GM04504 (cell line): ENCODE results near the gene LMNTD1.
"Not testable (repeated sequence)": the region's sequence is repeated elsewhere in the genome, so short reads cannot be mapped to it uniquely, and the experiment has no call there.

Experiments
- DNase-seq: peaks from one replicate; pipeline ENCODE4 v3.0.0-alpha.2; 2012; ENCODE audit warnings: low read depth

The LMNTD1 gene, protein sequence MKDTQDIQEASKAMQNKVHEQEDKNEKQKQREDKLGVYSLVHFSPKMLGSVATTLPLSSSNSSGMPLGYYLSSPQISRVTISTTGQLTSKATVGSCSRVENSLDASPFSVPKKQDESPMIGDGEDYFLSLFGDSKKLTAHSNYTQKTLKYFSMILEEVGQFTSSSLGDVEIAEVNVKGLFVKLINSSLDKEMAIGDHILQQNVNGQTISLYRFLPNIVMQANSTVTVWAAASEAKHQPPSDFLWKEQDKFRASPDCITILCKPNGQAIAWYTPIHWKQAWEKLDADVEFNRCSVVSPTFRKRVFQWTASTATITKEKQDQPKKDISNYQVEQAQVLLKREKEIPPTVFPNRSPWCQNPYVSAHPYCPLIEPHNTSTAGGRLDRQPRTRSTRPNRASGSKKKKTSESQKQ

DNA sequence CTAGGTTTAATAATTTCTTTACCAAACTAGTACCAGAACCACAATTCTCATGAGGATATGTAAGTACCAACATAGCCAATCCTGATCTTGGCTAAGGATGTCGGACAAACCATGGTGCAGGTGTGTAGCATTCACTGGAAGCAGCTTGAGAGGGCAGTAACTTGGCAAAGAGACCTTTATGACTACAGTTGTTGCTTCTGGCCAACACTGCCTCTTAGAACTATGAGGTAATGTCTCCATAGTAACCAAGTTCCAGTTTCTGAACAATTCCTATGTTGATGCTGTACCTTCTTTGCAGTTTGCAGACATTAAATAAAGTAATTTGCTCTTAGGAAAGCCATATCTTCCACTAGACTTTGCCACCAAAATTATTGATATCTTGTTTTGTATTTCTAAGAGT, at the start of gene LMNTD1:
Gene LMNTD1 (minus strand): TSS at position 186 of the 400 bp plus-strand sequence. CDS start 324 bp downstream, outside the sequence.
- no peak for DNase-seq

DNA sequence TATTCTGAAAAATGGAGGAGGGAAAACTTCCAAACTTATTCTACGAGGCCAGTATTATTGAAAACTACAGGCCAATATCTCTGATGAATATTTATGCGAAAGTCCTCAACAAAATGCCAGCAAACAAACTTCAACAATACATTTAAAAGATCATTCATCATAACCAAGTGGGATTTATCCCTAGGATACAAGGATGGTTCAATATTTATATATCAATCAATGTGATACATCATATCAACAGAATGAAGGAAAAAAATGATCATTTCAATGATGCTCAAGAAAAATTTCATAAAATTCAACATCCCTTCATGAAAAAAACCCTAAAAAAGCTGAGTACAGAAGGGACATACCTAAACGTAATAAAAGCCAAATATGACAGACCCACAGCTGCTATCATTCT, 45.9 kb upstream of the LMNTD1 start:
- DNase-seq, result no peak

DNA sequence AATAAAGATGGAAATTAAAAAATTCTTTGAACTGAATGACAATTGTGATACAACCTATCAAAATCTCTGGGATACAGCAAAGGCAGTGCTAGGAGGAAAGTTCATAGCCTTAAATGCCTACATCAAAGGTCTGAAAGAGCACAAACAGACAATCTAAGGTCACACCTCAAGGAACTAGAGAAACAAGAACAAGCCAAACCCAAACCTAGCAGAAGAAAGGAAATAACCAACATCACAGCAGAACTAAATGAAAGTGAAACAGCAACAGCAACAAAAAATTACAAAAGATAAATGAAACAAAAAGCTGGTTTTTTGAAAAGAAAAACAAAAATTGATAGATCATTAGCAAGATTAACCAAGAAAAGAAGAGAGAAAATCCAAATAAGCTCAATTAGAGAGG, 42.4 kb upstream of the LMNTD1 start:
- not testable (repeated sequence) for DNase-seq

DNA sequence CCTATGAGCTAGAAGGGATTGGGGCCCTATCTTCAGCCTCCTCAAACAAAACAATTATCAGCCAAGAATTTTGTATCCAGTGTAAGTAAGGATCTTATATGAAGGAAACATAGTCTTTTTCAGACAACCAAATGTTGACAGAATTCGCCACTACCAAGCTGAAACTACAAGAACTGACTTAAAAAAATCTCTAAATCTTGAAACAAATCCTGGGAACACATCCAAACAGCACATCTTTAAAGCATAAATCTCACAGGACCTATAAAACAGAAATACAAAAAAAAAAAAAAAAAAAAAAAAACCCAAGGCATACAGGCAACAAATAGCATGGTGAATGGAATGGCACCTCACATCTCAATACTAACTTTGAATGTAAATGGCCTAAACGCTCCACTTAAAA, 41.3 kb upstream of the LMNTD1 start:
- DNase-seq, result peak; percentile 24

DNA sequence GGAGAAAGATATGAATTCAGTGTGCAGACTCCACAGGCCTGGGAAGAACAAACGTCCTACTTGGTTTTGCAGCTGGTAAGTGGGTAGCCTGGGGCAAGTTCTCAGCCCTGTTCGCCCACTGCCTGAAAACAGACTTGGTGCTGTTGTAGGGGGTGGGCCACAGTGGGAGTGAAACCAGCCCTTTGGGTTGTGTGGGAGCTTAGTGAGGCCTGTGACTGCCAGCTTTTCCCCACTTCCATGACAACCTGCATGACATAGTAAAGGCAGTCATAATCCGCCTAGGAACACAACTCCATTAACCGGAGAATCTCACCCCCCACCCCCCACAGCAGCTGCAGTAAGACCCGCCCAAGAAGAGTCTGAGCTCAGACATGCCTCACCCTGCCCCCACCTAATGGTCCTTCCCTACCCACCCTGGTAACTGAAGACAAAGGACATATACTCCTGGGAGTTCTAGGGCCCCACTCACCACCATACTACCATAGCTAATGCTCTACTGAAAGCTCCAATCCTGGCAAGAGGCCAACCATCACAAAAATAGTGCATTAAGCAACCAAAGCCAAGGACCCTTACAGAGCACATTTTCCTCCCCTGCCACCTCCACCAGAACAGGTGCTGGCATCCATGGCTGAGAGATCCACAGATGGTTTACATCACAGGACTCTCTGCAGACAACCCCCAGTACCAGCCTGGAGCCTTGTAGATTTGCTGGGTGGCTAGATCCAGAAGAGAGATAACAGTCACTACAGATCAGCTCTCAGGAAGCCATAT, 39.8 kb upstream of the LMNTD1 start:
- no peak for DNase-seq

DNA sequence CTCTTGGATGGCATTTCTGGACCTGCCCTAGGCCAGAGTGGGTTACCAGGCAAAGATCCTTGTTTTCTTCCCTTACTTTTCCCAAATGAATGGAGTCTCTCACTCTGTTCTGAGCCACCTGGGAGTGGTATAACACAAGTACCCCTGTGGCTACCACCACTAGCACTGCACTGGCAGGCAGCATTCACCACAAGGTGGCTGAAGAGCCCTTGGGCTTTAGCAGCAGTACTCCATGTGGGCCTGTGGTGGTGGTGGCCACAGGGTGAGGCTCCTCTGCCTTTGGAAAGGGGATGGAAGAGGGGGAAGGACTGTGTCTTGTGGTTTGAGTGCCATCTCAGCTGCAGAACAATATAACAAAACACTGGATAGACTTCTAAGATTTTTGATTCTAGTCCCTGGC, 38.1 kb upstream of the LMNTD1 start:
- DNase-seq, result no peak

DNA sequence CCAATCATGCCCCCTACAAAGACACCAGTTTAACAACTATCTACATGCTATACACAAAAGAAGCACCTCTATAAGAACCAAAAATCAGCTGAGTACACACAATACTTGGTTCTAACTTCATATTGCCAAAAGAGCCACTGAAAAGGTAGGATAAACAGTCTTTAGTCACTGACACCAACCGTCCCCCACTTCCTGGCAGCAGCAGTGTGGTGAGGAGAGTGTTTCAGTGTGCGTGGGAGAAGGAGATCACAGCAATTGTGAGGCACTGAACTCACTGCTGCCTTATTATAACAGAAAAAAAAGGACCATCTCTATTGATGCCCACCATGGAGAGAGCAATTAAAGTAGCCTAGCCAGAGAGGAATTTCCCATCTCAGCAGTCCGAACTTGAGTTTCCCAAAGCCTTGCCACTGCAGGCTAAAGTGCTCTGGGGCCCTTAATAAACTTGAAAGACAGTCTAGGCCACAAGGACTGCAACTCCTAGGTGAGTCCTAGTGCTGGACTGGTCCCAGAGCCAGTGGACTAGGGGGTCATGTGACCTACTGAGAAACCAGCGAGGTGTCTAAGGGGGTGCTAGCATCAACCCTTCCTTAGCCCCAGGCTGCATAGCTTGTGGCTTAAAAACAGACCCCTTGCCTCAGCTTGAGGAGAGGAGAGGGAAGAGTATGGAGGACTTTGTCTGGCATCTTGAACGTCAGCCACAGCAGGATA, 37.1 kb upstream of the LMNTD1 start:
- no peak for DNase-seq

DNA sequence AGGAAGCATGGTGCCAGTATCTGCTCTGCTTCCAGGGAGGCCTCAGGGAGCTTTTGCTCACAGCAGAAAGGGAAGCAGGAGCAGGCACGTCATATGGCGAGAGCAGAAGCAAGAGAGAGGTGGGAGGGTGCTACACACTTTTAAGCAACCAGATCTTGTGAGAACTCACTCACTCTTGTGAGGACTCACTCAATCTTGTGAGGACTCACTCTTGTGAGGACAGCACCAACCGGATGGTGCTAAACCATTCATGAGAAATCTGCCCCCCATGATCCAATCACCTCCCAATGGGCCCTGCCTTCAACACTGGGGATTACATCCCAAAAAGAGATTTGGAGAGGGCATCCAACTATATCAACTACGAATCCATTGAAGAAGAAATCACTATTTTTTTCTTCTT, 34.3 kb upstream of the LMNTD1 start:
- no peak for DNase-seq

DNA sequence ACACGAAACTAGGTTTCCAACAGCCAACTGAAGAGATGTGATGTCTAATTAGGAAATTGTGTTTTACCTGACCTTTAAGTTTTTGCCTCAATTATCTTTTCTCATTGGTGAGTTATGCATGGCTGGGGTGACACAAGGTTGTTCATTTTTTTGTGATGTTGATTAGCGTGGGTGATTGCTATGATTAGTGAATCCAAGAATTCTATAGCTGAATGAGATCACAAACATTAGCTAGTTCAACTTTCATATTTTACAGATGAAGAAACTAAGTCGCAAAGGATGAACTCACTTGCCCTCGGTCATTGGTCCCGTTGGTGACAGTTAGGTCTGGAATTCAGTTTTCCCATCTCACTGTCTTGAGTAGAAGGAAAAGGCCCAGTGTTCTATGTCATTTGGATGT, 32.6 kb upstream of the LMNTD1 start:
- DNase-seq, result no peak

DNA sequence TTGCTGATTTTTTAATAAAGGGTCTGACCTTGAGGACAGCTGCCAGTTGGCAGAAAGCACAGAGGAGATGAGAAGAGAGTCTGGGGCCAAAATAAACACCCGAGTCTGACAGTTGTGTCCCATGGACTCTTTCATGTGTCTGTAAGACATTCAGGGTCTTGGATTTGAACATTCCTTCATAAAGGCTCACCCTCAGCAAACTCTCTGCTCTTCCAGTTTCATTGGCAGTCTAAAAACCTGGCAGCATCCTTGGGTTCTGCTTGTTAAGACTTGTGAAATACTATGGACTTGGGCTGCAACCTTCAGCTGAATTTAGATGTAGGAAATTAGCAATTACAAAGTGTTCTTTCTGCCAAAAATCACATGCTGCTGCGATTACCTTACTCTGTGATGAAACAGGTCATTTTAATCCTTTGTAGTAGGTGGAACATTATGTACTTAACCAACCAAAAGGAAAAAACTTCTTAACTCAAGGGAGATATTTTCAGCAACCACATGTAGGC, 32.0 kb upstream of the LMNTD1 start:
- peak; percentile 13 for DNase-seq

DNA sequence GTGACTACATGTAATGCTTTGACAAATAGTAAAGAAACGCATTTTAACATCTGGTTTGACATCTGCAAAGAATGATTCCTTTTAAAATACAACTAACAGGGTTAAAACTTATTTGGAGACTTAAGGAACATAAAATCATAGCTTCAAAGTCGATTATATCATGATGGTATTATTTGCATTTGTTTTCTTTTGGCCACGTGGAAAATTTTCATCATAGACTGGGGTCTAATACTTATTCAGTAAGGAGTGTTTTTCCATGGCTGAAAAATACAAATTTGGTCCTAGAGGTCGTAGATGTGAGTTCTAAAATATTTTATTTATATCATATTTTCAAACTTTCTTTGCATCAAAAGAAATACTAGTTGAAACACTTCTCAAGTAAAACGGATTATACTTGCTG, 31.5 kb upstream of the LMNTD1 start:
- DNase-seq, result no peak

DNA sequence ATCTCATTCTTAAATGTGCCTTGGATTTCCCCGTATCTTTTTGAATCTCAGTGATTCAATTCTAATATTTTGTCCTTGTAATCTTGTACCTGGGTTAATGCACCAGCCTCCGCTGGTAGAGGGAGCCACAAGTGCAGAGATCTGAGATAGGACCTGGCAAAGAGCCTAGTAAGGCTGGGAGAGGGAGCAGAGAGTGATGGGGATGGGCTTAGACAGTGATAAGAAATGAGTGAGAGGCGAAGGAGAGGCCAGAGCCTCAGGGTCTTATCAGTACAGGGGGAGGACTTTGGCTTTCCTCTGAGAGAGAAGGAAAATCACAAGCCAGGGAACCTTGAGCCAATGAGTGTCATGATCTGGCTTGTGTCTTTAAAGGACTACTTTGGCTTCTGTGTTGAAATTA, 30.5 kb upstream of the LMNTD1 start:
- DNase-seq, result no peak

DNA sequence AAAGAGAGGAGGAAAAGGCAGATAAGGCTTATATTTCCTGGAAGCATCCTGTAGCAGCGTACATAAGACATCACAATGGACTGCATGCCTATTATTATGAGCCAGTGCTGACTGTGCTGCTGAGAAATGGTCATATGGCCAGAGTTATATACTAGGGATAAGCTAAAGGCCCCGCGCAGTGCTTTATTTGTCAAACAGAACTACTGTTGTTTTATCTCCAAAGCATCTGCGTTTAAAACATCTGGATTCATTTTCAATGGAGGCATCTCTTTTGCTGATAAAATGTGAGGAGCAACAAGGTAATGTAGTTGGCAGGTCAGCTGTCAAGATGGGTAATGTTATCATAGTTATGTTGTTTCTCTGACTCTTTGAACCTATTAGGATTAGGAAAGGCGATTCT, 28.0 kb upstream of the LMNTD1 start:
- no peak for DNase-seq

DNA sequence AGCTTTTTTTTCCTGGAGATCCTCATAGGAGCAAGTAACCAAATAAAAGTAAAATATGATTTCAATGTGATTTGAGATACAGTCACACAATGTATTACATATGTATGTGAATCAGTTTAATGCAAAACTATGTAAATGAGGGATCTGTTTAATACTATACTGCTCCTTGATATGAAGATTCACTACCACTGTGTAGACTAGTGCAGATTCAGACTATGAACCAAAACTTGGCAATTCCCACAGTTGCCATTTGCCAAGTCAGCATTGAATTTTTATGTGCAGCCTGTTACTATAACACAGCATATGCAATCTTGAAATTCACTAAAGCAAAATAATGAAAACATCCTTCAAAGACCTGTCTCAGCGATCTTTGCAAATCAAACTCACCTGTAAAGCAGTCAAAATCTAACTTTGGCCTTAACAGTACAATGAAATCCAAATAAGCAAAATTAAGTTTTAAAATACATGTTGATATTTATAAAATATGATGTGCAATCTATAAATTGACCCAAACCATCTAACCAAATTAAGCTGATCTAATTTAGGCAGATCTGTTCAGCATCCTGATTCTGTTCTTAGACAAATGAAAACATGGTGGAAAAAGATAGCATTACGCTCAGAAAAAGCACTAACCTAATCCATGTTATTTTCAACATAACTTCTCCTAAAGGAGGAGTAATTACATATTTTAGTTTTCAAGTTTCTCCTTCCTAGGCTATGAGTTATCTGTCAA, 25.5 kb upstream of the LMNTD1 start:
- DNase-seq, result no peak

DNA sequence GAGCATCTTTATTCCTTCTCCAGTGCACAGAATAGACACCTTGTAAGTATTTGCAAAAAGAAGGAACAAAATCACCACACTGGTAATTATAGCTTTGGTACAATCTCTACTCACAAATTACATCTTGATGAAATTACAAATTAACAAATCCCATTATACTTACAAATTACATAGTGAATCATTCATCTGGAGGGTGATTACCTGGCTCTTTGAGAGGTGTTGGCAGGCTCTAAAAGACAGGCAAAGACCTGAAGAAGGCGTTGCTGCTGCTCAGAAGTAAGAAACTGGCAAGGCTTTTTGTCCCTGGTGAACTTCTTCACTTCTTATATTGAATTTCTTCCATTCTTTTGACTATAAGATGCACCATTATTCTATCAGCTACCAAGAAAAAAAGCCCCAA, 21.7 kb upstream of the LMNTD1 start:
- no peak for DNase-seq

DNA sequence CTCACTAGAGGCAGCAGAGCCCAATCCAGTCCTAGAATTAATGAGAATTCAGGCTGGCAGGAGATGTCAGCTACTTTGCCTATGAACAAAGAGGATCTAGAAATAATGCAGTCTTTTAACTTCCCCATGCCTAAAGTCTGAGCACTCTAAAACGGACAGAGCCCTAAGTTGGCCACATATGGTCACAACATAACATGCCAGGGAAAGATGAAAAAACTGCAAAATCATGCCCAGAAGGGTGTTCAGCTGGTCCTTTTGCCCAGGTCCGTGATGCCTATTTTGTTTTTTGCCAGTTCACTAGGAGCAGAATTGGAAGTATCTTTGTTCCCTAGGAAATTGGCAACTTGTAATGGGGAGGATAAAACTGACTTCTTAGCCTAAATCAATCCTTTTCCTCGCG, 20.3 kb upstream of the LMNTD1 start:
- DNase-seq, result no peak

DNA sequence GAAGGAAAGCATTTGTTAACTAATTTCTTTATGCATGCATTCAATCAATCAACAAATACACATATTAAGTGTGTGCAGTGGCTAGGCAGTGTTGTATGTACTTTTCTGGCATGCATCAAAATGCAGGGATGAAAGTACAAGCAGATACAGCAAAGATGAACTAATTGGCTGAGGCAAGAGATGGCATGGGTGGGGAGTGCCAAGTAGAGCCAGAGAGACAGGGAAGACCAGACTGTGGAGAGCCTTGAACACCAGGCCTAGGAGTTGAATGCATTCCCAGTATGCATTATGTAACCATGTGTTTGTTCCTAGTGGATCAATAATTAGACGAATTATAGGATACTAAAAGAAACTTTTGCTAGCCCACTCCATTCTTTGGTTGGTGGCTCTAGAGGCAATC, 17.3 kb upstream of the LMNTD1 start:
- no peak for DNase-seq

DNA sequence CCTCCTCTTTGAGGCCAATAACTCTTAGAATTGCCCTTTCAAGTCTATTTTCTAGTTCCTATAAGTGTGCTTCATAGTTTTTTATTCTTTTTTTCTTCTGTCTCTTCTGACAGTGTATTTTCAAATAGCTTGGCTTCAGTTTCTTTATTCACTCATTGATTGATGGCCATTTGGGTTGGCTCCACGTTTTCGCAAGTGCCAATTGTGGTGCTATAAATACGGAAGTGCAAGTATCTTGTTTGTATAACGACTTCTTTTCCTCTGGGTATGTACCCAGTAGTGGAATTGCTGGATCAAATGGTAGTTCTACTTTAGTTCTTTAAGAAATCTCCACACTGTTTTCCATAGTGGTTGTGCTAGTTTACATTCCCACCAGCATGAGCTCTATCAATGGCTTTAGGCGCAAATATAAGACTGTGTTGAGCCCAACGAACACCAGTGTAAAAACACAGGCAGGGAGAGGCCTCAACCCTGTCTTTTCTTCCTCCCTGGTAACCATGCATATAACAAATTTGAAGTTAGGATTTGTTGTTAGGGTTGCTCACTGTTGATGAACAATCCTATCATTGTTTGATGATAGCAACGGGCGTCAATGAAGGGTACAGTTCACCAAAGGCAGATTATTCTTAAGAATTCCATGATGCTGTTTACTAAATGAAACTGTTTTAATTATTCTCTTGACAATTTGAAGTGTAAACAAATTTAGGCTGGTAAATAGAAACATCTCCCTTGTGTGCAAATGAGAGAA, 13.3 kb upstream of the LMNTD1 start:
- no peak for DNase-seq

DNA sequence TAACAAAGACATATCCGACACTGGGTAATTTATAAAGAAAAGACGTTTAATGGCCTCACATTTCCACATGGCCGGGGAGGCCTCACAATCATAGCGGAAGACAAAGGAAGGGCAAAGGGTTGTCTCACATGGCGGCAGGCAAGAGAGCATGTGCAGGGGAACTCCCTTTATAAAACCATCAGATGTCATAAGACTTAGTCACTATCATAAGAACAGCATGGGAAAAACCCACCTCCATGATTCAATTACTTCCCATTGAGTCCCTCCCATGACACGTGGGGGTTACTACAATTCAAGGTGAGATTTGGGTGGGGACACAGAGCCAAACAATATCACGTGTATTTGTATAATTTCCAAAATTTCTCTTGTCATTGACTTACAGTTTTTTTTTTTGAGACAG, 5.5 kb upstream of the LMNTD1 start:
- no peak for DNase-seq

DNA sequence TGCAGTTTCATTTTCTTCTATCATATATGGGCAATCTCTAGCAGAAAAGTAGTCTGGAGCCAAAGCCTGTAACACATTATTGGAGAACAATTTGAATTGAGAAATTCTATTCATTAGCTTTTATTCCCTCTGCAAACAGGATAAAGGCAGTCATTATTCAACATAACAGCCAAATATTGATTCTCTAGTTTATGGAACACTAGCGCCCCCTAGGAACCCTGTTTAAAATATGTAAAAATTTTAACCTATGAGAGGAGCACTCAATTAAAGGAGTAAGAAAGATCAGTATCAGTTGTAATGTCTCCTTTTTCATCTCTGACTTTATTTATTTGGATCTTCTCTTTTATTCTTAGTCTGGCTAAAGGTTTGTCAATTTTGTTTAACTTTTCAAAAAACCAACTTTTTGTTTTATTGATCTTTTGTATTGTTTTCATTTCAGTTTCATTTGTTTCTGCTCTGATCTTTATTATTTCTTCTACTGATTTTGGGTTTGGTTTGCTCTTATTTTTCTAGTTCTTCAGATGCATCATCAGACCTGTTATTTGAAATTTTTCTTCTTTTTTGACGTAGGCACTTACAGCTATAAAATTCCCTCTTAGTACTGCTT, 4.8 kb upstream of the LMNTD1 start:
- peak; percentile 15 for DNase-seq

DNA sequence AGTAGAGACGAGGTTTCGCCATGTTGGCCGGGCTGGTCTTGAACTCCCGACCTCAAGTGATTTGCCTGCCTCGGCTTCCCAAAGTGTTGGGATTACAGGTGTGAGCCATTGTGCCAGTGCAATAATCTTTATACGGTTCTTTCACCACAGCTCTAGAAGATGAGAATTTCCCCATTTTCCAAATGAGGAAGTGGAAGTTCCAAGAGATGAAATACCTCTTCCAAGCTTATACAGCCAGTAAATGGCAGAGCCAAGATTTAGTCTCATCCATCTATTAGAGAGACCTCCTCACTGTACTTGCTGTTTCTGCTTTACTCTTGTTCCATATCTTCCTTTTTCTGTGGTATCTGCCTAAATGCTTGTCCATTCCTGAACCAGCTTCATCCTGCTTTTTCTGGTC, 3.1 kb upstream of the LMNTD1 start:
- no peak for DNase-seq
